Measurements from ENCODE around the gene MRPL46.
A peak's percentile ranks its signal among the peaks of the same experiment; 100 is the strongest.

Gene MRPL46

GRCh38 chr15:88467073-88467934, at the start of gene MRPL46, which contains the start of gene MRPS11:
TSS of gene MRPL46 (minus strand) at chr15:88467388. CDS start at chr15:88467377, 11 bp downstream.
TSS of gene MRPS11 (plus strand) at chr15:88467708. CDS start at chr15:88467718, 10 bp downstream.
- DNase-seq (ENCODE audit: low read depth): peak; percentile 79

DNA sequence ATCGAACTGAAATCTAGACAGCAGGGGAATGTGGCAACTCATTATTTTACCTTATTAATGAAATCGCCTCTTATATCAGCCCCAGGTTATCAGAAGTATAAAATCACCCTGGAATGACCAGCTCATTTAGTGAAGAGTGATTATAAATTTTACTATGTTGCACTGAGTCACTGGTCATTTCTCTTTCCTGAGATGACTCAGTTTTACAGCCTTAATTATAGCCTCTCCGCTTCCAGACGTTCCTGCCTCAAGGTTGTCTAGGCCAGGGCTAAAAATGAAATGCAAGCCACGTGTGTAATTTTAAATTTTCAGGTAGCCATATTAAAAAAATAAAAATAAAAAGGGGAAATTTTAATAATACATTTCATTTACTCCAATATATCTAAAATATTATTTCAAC, 46.0 kb upstream of the MRPL46 start:
- DNase-seq (ENCODE audit: low read depth): peak; percentile 37

GRCh38 chr15:88512601-88513000, 45.4 kb upstream of the MRPL46 start:
- no peak for DNase-seq (ENCODE audit: low read depth)

- no peak for DNase-seq (ENCODE audit: low read depth)
These were observed 44.9 kb upstream of the MRPL46 start for GRCh38 chr15:88512078-88512477.

GRCh38 chr15:88511161-88511560, 44.0 kb upstream of the MRPL46 start:
- DNase-seq (ENCODE audit: low read depth): no peak

GRCh38 chr15:88509964-88510363, 42.8 kb upstream of the MRPL46 start:
- DNase-seq (ENCODE audit: low read depth): no peak

DNA sequence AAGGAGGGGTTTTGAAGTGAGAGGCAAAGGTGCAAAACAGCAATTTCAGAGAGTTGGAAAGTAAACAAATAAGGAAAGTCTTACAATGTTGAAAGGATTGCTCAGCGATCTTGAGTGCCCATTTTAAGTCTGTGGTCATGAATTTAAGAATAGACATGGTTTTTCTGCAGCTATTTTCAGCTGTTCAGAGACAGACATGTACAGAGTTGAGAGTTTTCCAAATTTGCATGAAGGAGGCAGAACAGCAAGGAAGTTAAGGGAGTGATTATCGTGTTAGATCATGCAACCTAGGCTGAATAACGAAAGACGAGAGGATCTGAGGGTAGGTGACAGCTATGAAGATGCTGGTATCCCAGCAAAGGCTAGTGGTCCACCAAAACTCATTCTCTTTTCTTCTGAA, 42.1 kb upstream of the MRPL46 start:
- no peak for DNase-seq (ENCODE audit: low read depth)

DNA sequence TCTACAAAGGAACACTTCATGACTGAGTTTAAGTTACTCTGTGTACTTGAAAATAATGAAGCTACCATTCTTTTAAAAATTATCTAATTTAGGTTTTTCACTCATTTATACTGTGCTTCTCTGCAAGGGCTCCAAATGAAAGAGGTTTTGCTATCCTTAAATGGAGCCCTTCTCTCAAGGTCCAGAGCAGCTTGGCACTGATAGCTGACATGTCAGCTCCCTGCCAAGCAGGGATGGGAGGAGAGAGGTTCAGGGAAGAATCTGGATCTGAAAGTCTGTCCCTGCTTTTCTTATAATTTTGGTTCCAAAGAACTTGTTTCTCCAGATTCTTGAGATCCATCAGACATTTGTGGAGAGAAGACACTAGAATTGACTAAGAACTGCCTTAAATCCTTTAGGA, 39.4 kb upstream of the MRPL46 start:
- no peak for DNase-seq (ENCODE audit: low read depth)

DNA sequence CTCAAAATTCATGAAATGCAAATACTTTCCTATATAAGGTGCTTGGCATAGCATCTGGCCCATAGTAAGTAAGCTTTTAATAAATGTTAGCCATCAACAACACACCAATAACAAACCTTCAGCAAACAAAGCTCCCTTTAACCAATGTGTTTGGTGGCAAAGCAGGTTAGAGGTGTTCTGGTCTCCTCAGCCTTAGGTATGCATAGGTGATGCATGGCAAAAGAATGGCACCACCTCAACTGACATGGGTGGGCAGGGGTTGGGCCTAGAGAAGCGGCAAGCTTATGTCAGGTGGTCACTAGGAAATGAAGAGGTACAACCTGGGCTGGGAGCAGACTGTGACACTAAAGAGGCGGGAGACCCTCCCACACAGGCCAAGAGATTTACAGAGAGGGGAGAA, 38.5 kb upstream of the MRPL46 start:
- no peak for DNase-seq (ENCODE audit: low read depth)

DNA sequence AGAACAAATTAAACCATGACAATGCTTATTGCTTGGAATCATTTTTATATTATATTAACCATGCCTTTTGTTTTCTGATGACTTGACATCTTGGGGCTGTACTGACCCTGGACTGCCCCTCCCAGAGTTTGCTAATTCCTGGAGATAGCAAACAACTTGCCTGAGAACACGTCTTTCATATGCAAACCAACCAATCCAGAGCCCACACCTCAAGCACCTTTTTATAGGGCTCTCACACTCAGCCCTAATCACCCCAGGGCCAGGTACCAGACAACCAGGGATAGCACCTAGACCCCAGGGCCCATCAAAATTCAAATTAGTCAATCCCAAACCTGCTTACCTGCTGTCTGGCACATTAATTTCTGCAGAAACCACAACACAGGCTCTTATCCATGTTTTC, 37.3 kb upstream of the MRPL46 start:
- no peak for DNase-seq (ENCODE audit: low read depth)

- no peak for DNase-seq (ENCODE audit: low read depth)
These were observed 31.8 kb upstream of the MRPL46 start for GRCh38 chr15:88498996-88499395.

DNA sequence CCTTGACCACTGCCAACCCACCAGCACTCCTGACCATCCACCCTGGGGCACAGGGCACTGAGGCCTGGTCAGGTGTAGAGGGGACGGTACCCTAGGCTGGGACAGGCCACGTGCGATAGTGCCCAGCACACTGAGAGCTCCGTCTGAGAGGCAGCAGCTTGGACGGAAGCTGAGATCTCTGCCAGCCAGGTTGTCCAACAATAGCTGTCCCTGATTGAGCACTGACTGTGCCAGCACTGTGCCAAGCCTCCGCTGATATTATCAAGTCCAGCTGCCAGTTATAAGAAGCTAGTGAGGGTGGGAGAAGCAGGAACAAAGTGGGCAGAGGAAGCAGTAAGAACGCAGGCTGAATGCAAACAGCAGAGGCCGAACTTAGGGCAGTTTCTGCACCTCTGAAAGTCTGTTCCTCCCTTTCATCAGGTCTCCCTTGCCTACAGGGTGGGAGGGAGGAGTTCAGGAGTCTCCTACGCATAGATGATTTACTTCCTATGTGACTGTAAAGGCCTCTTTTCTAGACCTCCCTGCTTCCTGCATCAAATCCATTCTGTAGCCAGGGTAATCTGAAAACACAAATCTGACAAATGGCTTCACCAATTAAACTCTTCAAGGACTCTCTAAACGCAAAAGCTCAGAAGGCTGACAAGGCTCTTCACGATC, 30.0 kb upstream of the MRPL46 start:
- no peak for DNase-seq (ENCODE audit: low read depth)

DNA sequence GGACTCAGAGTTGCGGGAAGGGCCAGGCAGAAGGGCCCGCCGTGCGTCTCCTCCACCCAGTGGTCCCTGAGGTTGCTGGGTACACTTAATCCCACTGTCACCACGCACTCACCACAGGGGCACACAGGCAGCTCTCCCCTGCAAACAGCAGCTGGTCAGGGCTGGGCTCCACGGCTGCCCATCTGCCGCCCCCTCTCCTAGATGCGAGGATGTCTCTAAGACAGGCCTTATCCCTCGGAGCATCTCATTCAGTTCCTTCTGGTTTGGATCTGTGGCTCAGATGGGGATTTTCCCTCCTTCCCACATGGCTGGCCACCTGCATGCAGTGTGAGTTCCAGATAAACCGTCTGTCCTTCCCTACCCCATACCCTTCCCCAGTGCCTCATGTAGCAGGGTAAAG, 26.7 kb upstream of the MRPL46 start:
- no peak for DNase-seq (ENCODE audit: low read depth)

DNA sequence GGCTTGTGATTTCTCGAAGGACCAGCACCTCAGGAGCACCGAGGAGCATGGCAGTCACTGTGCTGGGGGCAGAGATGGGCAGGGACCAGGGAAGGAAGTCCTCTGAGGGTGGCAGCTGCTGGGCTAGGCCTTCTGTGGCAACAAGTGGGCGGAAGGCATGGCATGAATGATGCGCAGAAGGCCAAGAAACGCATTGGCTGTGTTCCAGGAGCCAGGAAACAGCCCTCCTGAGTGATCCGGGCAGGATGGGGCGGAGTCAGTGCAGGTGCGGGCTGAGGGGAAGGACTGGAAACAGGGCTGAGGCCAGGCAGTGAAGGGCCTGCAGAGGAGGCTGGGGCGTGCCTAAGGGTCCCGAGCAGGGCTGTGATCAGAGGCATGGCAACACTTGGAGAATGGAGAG, 24.0 kb upstream of the MRPL46 start:
- DNase-seq (ENCODE audit: low read depth): no peak

- DNase-seq (ENCODE audit: low read depth): no peak
These were observed 22.8 kb upstream of the MRPL46 start for GRCh38 chr15:88490036-88490435.

GRCh38 chr15:88489321-88489720, 22.1 kb upstream of the MRPL46 start:
- no peak for DNase-seq (ENCODE audit: low read depth)

- DNase-seq (ENCODE audit: low read depth): no peak
These were observed 20.8 kb upstream of the MRPL46 start for GRCh38 chr15:88487796-88488523.

DNA sequence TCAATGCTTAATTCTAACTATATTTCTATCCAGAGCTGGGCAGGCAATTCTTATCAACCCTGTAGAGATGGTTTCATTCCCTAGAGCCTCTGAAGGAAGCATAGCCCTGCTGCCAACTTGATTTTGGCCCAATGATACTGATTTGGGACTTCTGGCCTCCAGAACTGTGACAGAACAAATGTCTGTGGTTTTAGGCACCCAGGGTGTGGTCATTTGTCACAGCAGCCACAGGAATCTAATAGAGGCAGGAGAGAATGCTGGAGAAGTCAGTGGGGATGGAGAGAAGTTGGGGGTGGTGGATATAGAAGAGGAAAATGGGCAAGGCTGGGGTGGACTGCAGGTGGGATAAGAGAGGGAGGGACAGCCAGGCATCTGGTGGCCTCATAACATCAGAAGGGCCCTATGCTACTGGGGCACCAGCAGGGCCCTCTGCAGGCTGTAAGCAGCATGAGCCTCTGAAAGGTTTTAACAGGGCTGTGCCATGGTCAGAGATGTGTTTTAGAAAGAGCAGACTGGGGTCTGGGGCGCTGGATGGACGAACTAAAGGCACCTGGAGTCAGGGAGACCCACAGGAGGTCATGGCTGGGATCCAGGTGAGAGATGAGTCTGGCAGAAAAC, 20.1 kb upstream of the MRPL46 start:
- no peak for DNase-seq (ENCODE audit: low read depth)

DNA sequence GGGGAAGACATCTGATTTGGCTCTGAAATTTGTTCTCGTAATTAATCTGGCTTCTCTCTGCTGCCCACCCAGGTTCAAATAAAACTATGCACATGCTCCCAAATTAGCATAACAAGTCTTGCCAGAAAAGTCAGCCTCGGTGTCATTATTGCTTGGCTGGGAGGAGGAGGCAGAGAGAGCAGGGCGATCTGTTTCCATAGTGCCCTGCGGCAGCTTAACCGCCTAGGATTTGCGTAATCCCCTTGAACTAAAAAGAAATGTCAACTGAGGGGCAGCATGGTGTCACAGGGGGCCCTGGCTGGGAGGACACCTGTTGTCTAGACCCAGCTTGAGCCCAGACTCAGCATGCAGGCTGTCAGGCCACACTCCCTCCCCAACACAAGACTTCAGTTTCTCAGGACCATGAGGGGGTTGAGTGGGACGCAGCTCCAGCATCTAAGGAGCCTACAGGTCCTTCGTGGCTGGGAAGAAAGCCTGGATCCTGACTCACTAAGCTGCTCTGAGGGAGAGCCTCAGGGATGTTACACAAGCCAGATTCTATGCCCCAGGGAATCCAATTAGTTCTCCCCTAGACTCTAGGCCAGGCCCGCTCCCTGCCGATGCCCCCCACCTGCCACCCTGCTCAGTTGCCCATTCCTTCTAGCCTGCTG, 17.6 kb upstream of the MRPL46 start:
- no peak for DNase-seq (ENCODE audit: low read depth)

- no peak for DNase-seq (ENCODE audit: low read depth)
These were observed 15.1 kb upstream of the MRPL46 start for GRCh38 chr15:88482263-88482662.

DNA sequence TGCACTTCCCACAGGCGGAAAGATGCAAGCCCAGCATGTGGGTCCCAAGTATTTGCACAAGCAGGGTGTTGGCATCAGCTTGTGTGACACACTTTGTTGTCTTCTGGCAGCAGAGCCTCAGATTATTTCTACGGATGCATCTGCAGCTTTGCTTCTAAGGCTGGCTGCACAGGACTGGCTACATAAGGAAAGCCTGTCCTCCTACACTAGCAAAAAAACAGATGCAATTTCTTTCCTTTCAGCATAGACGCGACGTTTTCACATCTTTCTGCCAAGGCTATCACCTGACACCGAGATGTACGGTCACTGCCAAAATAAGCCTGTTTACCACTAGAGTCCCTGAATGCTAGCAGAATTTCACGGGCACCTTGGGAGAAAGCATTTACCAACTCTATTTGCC, 13.8 kb upstream of the MRPL46 start:
- DNase-seq (ENCODE audit: low read depth): no peak

DNA sequence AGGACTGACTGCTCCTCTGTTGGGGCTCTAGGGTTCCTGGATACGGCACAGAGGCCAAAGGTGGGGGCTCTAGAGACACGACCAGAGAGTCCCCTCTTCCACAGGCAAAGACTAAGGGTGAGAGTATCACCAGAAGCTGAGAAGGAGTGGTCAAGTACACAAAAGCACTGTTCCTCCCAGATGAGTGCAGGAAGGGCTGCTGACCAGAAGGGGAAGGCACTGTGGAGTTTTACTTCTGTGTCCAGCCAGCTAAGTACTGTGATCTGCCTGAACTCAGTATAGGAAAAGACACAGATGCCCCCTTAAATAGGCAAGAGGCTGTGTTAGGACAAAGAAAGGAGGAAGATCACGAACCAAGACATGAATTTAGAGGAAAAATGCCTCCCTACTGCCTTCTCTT, 12.0 kb upstream of the MRPL46 start:
- no peak for DNase-seq (ENCODE audit: low read depth)
